Measurements from ENCODE around the gene ADGRB3. TPM values are rescaled to one million over a fixed set of nuclear protein-coding genes. Genes with fewer than 3 reads are reported as not detected.

Gene ADGRB3
- total RNA-seq, 1 donor from 2014 or later, result not detected

GRCh38 chr6:68639826-68640490 is 4.9 kb downstream of the ADGRB3 start:
- Histone ChIP-seq H3K4me3 (ENCODE audit: low read depth, low read length) (no peak overlapping the region), H3K36me3 (ENCODE audit: control insufficient read depth, insufficient read depth, low read length) (no peaks in the 10 kb centered on the region), H3K27me3 (ENCODE audit: control insufficient read depth, insufficient read depth, low read length) (peaks cover 14% of the 10 kb centered on the region)
- TF ChIP-seq CTCF (IDR thresholded peaks at IDR 0.05; ENCODE audit: insufficient read depth, low read length, severe bottlenecking), result no peak
- DNase-seq (ENCODE audit: low read depth), result no peak
- no peak for FAIRE-seq

- FAIRE-seq (no peak), DNase-seq (ENCODE audit: low read depth) (no peak)
- no peaks in the 10 kb centered on the region for H3K36me3 ChIP-seq (ENCODE audit: control insufficient read depth, insufficient read depth, low read length)
- no peak overlapping the region for H3K4me3 ChIP-seq (ENCODE audit: low read depth, low read length)
- peaks cover 13% of the 10 kb centered on the region for H3K27me3 ChIP-seq (ENCODE audit: control insufficient read depth, insufficient read depth, low read length)
- no peak for TF ChIP-seq CTCF (IDR thresholded peaks at IDR 0.05; ENCODE audit: insufficient read depth, low read length, severe bottlenecking)
Observed at GRCh38 chr6:68640491-68640835, 5.4 kb downstream of the ADGRB3 start.

- TF ChIP-seq CTCF (IDR thresholded peaks at IDR 0.05; ENCODE audit: insufficient read depth, low read length, severe bottlenecking), result no peak
- peaks cover 8% of the 10 kb centered on the region for H3K27me3 ChIP-seq (ENCODE audit: control insufficient read depth, insufficient read depth, low read length)
- DNase-seq (ENCODE audit: low read depth) (no peak), FAIRE-seq (no peak)
- no peak overlapping the region for H3K4me3 ChIP-seq (ENCODE audit: low read depth, low read length)
- H3K36me3 ChIP-seq (ENCODE audit: control insufficient read depth, insufficient read depth, low read length), result no peaks in the 10 kb centered on the region
Observed at GRCh38 chr6:68641172-68641571, 6.1 kb downstream of the ADGRB3 start.

- DNase-seq (ENCODE audit: low read depth) (no peak), FAIRE-seq (no peak)
- TF ChIP-seq CTCF (IDR thresholded peaks at IDR 0.05; ENCODE audit: insufficient read depth, low read length, severe bottlenecking), result no peak
- no peak overlapping the region for H3K4me3 ChIP-seq (ENCODE audit: low read depth, low read length)
- H3K36me3 ChIP-seq (ENCODE audit: control insufficient read depth, insufficient read depth, low read length), result no peaks in the 10 kb centered on the region
- peaks cover 4% of the 10 kb centered on the region for H3K27me3 ChIP-seq (ENCODE audit: control insufficient read depth, insufficient read depth, low read length)
Observed at GRCh38 chr6:68642081-68642480, 7.0 kb downstream of the ADGRB3 start.

GRCh38 chr6:68642977-68643376 is 7.9 kb downstream of the ADGRB3 start:
- Histone ChIP-seq H3K4me3 (ENCODE audit: low read depth, low read length) (no peak overlapping the region), H3K36me3 (ENCODE audit: control insufficient read depth, insufficient read depth, low read length) (no peaks in the 10 kb centered on the region), H3K27me3 (ENCODE audit: control insufficient read depth, insufficient read depth, low read length) (peaks cover 3% of the 10 kb centered on the region)
- no peak for DNase-seq (ENCODE audit: low read depth)
- FAIRE-seq, result no peak
- TF ChIP-seq CTCF (IDR thresholded peaks at IDR 0.05; ENCODE audit: insufficient read depth, low read length, severe bottlenecking), result no peak

GRCh38 chr6:68649669-68650068 is 14.6 kb downstream of the ADGRB3 start:
- DNase-seq (ENCODE audit: low read depth) (no peak), FAIRE-seq (no peak)
- no peak for TF ChIP-seq CTCF (IDR thresholded peaks at IDR 0.05; ENCODE audit: insufficient read depth, low read length, severe bottlenecking)
- Histone ChIP-seq H3K27me3 (ENCODE audit: control insufficient read depth, insufficient read depth, low read length) (no peaks in the 10 kb centered on the region), H3K4me3 (ENCODE audit: low read depth, low read length) (no peak overlapping the region), H3K36me3 (ENCODE audit: control insufficient read depth, insufficient read depth, low read length) (no peaks in the 10 kb centered on the region)

Measured in bronchial epithelial cell (primary cell).